ENCODE measurements around the gene STK39.

Gene STK39

GRCh38 chr2:168157070-168157469 is 90.3 kb downstream of the STK39 start:
- Histone ChIP-seq H2AK5ac (ENCODE audit: low read length, severe bottlenecking) (no peak overlapping the region), H4K91ac (ENCODE audit: low read length) (no peak overlapping the region), H2BK12ac (ENCODE audit: low read length in 2 of 2) (no peak overlapping the region), H2BK120ac (ENCODE audit: low read depth, low read length) (no peak overlapping the region), H3K4me3 (ENCODE audit: insufficient read depth in 1 of 2, low read depth in 1 of 2, low read length in 2 of 2) (no peak overlapping the region), H4K8ac (ENCODE audit: low read length) (no peak overlapping the region), H2BK15ac (ENCODE audit: low read depth, poor library complexity, severe bottlenecking) (no peak overlapping the region), H3K36me3 (ENCODE audit: control insufficient read depth in 1 of 2, insufficient read depth in 2 of 2, low read depth in 1 of 2, low read length in 2 of 2) (peaks cover 0 to 36% of the 10 kb centered on the region in 2 experiments), H3K27me3 (ENCODE audit: control insufficient read depth in 1 of 2, insufficient read depth in 1 of 2, low read length in 2 of 2) (no peaks in the 10 kb centered on the region), H3K18ac (ENCODE audit: low read depth in 1 of 2, low read length in 2 of 2) (no peak overlapping the region), H3K79me1 (replicated peaks; ENCODE audit: low read length, poor library complexity, severe bottlenecking) (peaks cover 12% of the 10 kb centered on the region), H3K27ac (ENCODE audit: low read length, poor library complexity, severe bottlenecking) (no peak overlapping the region), H3K9me3 (ENCODE audit: control insufficient read depth, low read length) (no peaks in the 10 kb centered on the region), H3K23ac (ENCODE audit: low read length in 2 of 2) (no peak overlapping the region), H3K14ac (ENCODE audit: low read length in 2 of 2) (no peak overlapping the region), H3K4me1 (ENCODE audit: control insufficient read depth, insufficient read depth, low read depth, low read length) (peaks cover 1% of the 10 kb centered on the region), H2BK5ac (ENCODE audit: low read depth, low read length, poor library complexity, severe bottlenecking) (no peak overlapping the region), H3K4me2 (ENCODE audit: low read length, poor library complexity, severe bottlenecking) (no peak overlapping the region), H3K4ac (ENCODE audit: low read depth in 1 of 2, low read length in 2 of 2) (no peak overlapping the region), H3K9ac (ENCODE audit: low read length) (no peak overlapping the region), H2AFZ (ENCODE audit: low read depth, low read length) (no peak overlapping the region)
- no peak for DNase-seq
- 71% methylated on average over 1 of the region's 3 CpGs for WGBS

GRCh38 chr2:168156661-168157060 is 90.7 kb downstream of the STK39 start:
- Histone ChIP-seq H3K14ac (ENCODE audit: low read length in 2 of 2) (no peak overlapping the region), H3K79me1 (replicated peaks; ENCODE audit: low read length, poor library complexity, severe bottlenecking) (peaks cover 15% of the 10 kb centered on the region), H2BK12ac (ENCODE audit: low read length in 2 of 2) (no peak overlapping the region), H3K23ac (ENCODE audit: low read length in 2 of 2) (no peak overlapping the region), H2BK120ac (ENCODE audit: low read depth, low read length) (no peak overlapping the region), H3K4me1 (ENCODE audit: control insufficient read depth, insufficient read depth, low read depth, low read length) (peaks cover 1% of the 10 kb centered on the region), H4K91ac (ENCODE audit: low read length) (no peak overlapping the region), H3K4me3 (ENCODE audit: insufficient read depth in 1 of 2, low read depth in 1 of 2, low read length in 2 of 2) (no peak overlapping the region), H3K4me2 (ENCODE audit: low read length, poor library complexity, severe bottlenecking) (no peak overlapping the region), H3K27ac (ENCODE audit: low read length, poor library complexity, severe bottlenecking) (no peak overlapping the region), H3K27me3 (ENCODE audit: control insufficient read depth in 1 of 2, insufficient read depth in 1 of 2, low read length in 2 of 2) (no peaks in the 10 kb centered on the region), H3K18ac (ENCODE audit: low read depth in 1 of 2, low read length in 2 of 2) (no peak overlapping the region), H3K9ac (ENCODE audit: low read length) (no peak overlapping the region), H2AFZ (ENCODE audit: low read depth, low read length) (no peak overlapping the region), H3K4ac (ENCODE audit: low read depth in 1 of 2, low read length in 2 of 2) (no peak overlapping the region), H2AK5ac (ENCODE audit: low read length, severe bottlenecking) (no peak overlapping the region), H2BK15ac (ENCODE audit: low read depth, poor library complexity, severe bottlenecking) (no peak overlapping the region), H2BK5ac (ENCODE audit: low read depth, low read length, poor library complexity, severe bottlenecking) (no peak overlapping the region), H3K36me3 (ENCODE audit: control insufficient read depth in 1 of 2, insufficient read depth in 2 of 2, low read depth in 1 of 2, low read length in 2 of 2) (peaks cover 0 to 39% of the 10 kb centered on the region in 2 experiments), H3K9me3 (ENCODE audit: control insufficient read depth, low read length) (no peaks in the 10 kb centered on the region), H4K8ac (ENCODE audit: low read length) (no peak overlapping the region)
- peak; percentile 25 for DNase-seq
- 56% methylated on average over 5 of the region's 5 CpGs for WGBS

GRCh38 chr2:168155680-168156079 is 91.7 kb downstream of the STK39 start:
- H3K4me2 ChIP-seq (ENCODE audit: low read length, poor library complexity, severe bottlenecking): no peak overlapping the region
- no peak overlapping the region for H2BK12ac ChIP-seq (ENCODE audit: low read length in 2 of 2)
- H2BK120ac ChIP-seq (ENCODE audit: low read depth, low read length): no peak overlapping the region
- H4K91ac ChIP-seq (ENCODE audit: low read length): no peak overlapping the region
- peaks cover 15% of the 10 kb centered on the region for H3K79me1 ChIP-seq (replicated peaks; ENCODE audit: low read length, poor library complexity, severe bottlenecking)
- WGBS: 94% methylated on average over 2 of the region's 2 CpGs
- H3K9me3 ChIP-seq (ENCODE audit: control insufficient read depth, low read length): no peaks in the 10 kb centered on the region
- no peak overlapping the region for H2BK5ac ChIP-seq (ENCODE audit: low read depth, low read length, poor library complexity, severe bottlenecking)
- no peak overlapping the region for H3K27ac ChIP-seq (ENCODE audit: low read length, poor library complexity, severe bottlenecking)
- H3K18ac ChIP-seq (ENCODE audit: low read depth in 1 of 2, low read length in 2 of 2): no peak overlapping the region
- H3K14ac ChIP-seq (ENCODE audit: low read length in 2 of 2): no peak overlapping the region
- H3K23ac ChIP-seq (ENCODE audit: low read length in 2 of 2): no peak overlapping the region
- H3K4me1 ChIP-seq (ENCODE audit: control insufficient read depth, insufficient read depth, low read depth, low read length): peaks cover 1% of the 10 kb centered on the region
- H2BK15ac ChIP-seq (ENCODE audit: low read depth, poor library complexity, severe bottlenecking): no peak overlapping the region
- no peak overlapping the region for H3K9ac ChIP-seq (ENCODE audit: low read length)
- no peak overlapping the region for H4K8ac ChIP-seq (ENCODE audit: low read length)
- no peak overlapping the region for H3K4ac ChIP-seq (ENCODE audit: low read depth in 1 of 2, low read length in 2 of 2)
- H2AFZ ChIP-seq (ENCODE audit: low read depth, low read length): no peak overlapping the region
- DNase-seq: no peak
- H2AK5ac ChIP-seq (ENCODE audit: low read length, severe bottlenecking): no peak overlapping the region
- no peaks in the 10 kb centered on the region for H3K27me3 ChIP-seq (ENCODE audit: control insufficient read depth in 1 of 2, insufficient read depth in 1 of 2, low read length in 2 of 2)
- peaks cover 0 to 34% of the 10 kb centered on the region in 2 experiments for H3K36me3 ChIP-seq (ENCODE audit: control insufficient read depth in 1 of 2, insufficient read depth in 2 of 2, low read depth in 1 of 2, low read length in 2 of 2)
- no peak overlapping the region for H3K4me3 ChIP-seq (ENCODE audit: insufficient read depth in 1 of 2, low read depth in 1 of 2, low read length in 2 of 2)

- peaks cover 16% of the 10 kb centered on the region for H3K79me1 ChIP-seq (replicated peaks; ENCODE audit: low read length, poor library complexity, severe bottlenecking)
- no peak overlapping the region for H2BK120ac ChIP-seq (ENCODE audit: low read depth, low read length)
- peak; percentile 42 for DNase-seq
- H4K8ac ChIP-seq (ENCODE audit: low read length): no peak overlapping the region
- no peak overlapping the region for H3K9ac ChIP-seq (ENCODE audit: low read length)
- WGBS: 55% methylated on average over 3 of the region's 3 CpGs
- H2BK5ac ChIP-seq (ENCODE audit: low read depth, low read length, poor library complexity, severe bottlenecking): no peak overlapping the region
- H3K18ac ChIP-seq (ENCODE audit: low read depth in 1 of 2, low read length in 2 of 2): no peak overlapping the region
- no peak overlapping the region for H3K4me2 ChIP-seq (ENCODE audit: low read length, poor library complexity, severe bottlenecking)
- H4K91ac ChIP-seq (ENCODE audit: low read length): no peak overlapping the region
- H3K23ac ChIP-seq (ENCODE audit: low read length in 2 of 2): no peak overlapping the region
- no peak overlapping the region for H3K14ac ChIP-seq (ENCODE audit: low read length in 2 of 2)
- H3K27ac ChIP-seq (ENCODE audit: low read length, poor library complexity, severe bottlenecking): no peak overlapping the region
- no peaks in the 10 kb centered on the region for H3K27me3 ChIP-seq (ENCODE audit: control insufficient read depth in 1 of 2, insufficient read depth in 1 of 2, low read length in 2 of 2)
- no peak overlapping the region for H2AFZ ChIP-seq (ENCODE audit: low read depth, low read length)
- H3K4ac ChIP-seq (ENCODE audit: low read depth in 1 of 2, low read length in 2 of 2): no peak overlapping the region
- no peak overlapping the region for H3K4me3 ChIP-seq (ENCODE audit: insufficient read depth in 1 of 2, low read depth in 1 of 2, low read length in 2 of 2)
- H3K36me3 ChIP-seq (ENCODE audit: control insufficient read depth in 1 of 2, insufficient read depth in 2 of 2, low read depth in 1 of 2, low read length in 2 of 2): peaks cover 0 to 33% of the 10 kb centered on the region in 2 experiments
- H2AK5ac ChIP-seq (ENCODE audit: low read length, severe bottlenecking): no peak overlapping the region
- H3K4me1 ChIP-seq (ENCODE audit: control insufficient read depth, insufficient read depth, low read depth, low read length): peaks cover 1% of the 10 kb centered on the region
- H2BK12ac ChIP-seq (ENCODE audit: low read length in 2 of 2): no peak overlapping the region
- H2BK15ac ChIP-seq (ENCODE audit: low read depth, poor library complexity, severe bottlenecking): no peak overlapping the region
- no peaks in the 10 kb centered on the region for H3K9me3 ChIP-seq (ENCODE audit: control insufficient read depth, low read length)
Observed at GRCh38 chr2:168155046-168155445, 92.3 kb downstream of the STK39 start.

Data from mesenchymal stem cell (in vitro differentiated cells and primary cell).